ENCODE measurements around the gene FAM117A.

GRCh38 chr17:49717371-49717861, 46.5 kb downstream of the FAM117A start:
- no peak for TF ChIP-seq ZNF324 (tag by site-specific recombination; IDR thresholded peaks at IDR 0.05)
- TF ChIP-seq ZSCAN4 (tag by site-specific recombination; IDR thresholded peaks at IDR 0.05), result no peak
- no peak for TF ChIP-seq YY1 (tag by site-specific recombination; IDR thresholded peaks at IDR 0.05)
- TF ChIP-seq REST (tag by site-specific recombination; IDR thresholded peaks at IDR 0.05), result no peak
- no peak for TF ChIP-seq CTCF (tag by site-specific recombination; IDR thresholded peaks at IDR 0.05)
- no peak for TF ChIP-seq SALL2 (tag by site-specific recombination; IDR thresholded peaks at IDR 0.05; ENCODE audit: borderline replicate concordance)
- TF ChIP-seq PATZ1 (tag by site-specific recombination; IDR thresholded peaks at IDR 0.05), result no peak
- no peak for TF ChIP-seq ZNF701 (tag by site-specific recombination; IDR thresholded peaks at IDR 0.05)
- TF ChIP-seq ZNF639 (tag by site-specific recombination; IDR thresholded peaks at IDR 0.05), result no peak
- TF ChIP-seq ZNF404 (tag by site-specific recombination; IDR thresholded peaks at IDR 0.05), result no peak
